Measurements from ENCODE around the gene ITGB1BP2.

DNA sequence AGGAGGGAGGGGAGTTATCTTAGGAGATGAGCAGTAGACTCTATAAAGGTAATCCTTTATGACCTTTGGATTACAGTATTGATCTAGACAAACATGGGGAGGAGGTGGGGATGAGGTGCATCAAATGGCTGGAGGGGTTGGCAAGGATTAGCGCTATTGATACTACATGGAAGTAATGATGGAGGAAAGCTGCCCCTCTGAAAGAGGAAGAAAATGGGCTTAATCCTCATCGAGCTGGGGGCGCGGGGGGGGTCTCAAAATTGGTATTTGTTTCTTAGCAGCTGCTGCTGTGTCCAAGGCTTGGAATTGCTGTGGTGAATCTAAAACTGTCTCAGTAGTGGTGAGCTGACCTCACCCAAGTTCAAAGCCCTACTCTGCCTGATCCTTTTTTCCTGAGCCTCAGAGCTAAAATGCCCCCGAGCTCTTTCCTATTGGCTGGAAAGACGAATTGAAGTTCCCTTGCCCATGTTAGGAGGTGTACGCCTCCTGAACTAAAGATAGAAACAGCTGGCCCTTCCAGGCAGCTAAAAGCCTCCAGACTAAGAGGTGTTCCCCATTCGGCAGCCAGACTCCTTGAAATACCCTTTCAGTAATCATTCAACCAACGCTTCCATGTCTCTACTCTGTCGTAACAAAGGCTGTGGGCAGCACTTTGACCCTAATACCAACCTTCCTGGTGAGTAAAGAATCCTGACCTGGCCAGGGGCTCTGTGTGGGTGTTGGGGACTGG lies at the start of gene ITGB1BP2:
- TF ChIP-seq CTCF (IDR thresholded peaks at IDR 0.05; ENCODE audit: low read depth, low read length, missing input control) (no peak), RXRA (IDR thresholded peaks at IDR 0.05) (peak; percentile 7 to 44)

Measured in liver (tissue), 3 donors.